ENCODE measurements around the gene ALPI. TPM values are rescaled to one million over a fixed set of nuclear protein-coding genes. Genes with fewer than 3 reads are reported as not detected.
A peak's percentile ranks its signal among the peaks of the same experiment; 100 is the strongest.

Gene ALPI
- total RNA-seq, 1 experiment from 2014 or later = not detected

DNA sequence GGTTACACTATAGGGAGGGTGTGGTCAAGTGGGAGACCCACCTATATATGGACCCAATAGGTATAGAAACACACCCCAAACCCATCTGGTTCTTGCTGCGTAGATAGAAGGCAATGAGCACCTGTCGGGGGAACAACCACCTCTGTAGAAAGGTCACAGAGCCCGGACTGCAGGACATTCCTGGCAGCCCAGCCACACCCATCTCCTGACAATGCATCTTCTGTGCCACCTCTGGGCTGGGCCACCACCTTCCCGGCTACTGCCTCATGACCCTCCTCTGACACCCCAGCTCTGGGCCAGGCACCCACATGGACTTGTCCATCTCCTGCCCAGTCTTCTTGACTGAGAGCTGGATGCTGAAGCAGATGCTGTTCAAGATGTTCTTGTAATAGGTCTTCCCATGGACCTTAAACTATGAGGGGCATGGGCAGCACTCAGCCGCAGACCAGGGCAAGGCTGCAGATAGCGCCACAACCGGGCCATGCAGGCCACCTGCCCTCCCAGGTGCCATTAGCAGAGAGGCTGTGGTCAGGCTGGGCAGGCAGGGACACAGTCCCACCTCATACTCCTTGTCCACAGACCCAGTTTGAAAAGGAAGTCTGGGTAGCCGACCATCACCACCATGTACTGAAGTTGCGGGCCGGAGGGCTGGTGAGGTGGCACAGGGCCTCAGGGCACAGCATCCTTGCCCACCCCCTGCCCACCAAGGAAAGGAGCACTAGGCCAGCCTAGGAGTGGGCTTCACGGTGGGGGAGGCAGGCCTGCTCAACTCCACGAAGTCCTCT is 40.0 kb upstream of the ALPI start:
- CTCF ChIA-PET = no interaction called here
- no peak overlapping the region for H3K4me3 Mint-ChIP-seq (ENCODE audit: low read depth, unreplicated experiment)
- peaks cover 19% of the 10 kb centered on the region for H3K27me3 Mint-ChIP-seq (ENCODE audit: unreplicated experiment)
- DNase-seq = peak; percentile 55
- H3K36me3 Mint-ChIP-seq (ENCODE audit: insufficient read depth, unreplicated experiment) = peaks cover 7% of the 10 kb centered on the region
- H3K4me1 Mint-ChIP-seq (ENCODE audit: low read depth, unreplicated experiment) = peaks cover 25% of the 10 kb centered on the region
- TF ChIP-seq, protein P1, sequence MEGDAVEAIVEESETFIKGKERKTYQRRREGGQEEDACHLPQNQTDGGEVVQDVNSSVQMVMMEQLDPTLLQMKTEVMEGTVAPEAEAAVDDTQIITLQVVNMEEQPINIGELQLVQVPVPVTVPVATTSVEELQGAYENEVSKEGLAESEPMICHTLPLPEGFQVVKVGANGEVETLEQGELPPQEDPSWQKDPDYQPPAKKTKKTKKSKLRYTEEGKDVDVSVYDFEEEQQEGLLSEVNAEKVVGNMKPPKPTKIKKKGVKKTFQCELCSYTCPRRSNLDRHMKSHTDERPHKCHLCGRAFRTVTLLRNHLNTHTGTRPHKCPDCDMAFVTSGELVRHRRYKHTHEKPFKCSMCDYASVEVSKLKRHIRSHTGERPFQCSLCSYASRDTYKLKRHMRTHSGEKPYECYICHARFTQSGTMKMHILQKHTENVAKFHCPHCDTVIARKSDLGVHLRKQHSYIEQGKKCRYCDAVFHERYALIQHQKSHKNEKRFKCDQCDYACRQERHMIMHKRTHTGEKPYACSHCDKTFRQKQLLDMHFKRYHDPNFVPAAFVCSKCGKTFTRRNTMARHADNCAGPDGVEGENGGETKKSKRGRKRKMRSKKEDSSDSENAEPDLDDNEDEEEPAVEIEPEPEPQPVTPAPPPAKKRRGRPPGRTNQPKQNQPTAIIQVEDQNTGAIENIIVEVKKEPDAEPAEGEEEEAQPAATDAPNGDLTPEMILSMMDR (IDR thresholded peaks at IDR 0.05; ENCODE audit: unreplicated experiment) = no peak
- intact Hi-C loops (cut with micrococcal nuclease; ENCODE audit: unreplicated experiment) = no loop called here
- no peaks in the 10 kb centered on the region for H3K9me3 Mint-ChIP-seq (ENCODE audit: low read depth, unreplicated experiment)
- BruUV-seq (replicated peaks) = no TSS peak
- no peak overlapping the region for H3K27ac Mint-ChIP-seq (ENCODE audit: unreplicated experiment)

DNA sequence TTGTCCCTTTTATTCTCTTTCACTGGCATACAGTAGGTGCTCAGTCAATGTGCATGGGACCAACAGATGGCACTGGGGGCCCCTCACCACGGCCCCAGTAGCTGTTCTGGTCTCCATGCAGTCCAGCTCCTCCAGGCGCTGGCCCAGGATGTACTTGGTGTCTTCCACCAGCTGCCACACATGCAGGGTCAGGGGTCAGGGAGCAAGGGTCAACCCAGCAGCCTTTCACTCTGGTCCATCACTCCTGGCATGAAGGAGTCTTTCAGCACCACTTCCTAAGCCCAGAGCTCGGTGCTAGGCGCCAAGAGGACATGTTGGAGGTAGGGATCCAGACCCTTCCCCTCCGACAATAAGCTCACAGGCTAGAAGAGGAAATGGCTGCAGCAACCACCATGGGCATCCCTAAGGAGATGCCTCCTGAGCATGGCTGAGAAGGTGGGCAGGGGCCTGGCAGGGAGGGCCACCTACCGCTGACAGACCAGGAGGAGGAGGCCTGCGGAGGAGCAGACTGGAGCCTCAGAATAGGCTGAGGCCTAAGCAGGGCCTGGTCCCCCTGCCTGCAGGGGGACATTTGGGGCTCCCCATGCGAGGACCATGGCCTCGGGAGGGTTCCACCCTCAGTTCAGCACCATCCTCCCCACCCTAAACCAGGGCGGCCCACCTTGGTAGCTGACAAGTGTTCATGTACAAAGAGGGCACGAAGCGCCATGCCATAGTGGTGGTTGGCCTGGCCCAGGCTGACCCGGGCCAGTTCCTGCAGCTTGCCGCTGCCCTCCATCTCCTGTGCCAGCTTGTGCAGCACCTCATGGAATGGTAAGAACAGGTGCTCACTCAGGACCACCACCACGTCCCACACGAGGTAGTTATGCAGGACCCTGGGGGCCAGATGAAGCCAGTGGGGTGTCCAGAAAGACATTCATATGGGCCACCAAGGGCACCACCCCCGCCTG is 39.2 kb upstream of the ALPI start:
- intact Hi-C loops (cut with micrococcal nuclease; ENCODE audit: unreplicated experiment) = no loop called here
- H3K27ac Mint-ChIP-seq (ENCODE audit: unreplicated experiment) = no peak overlapping the region
- TF ChIP-seq, protein P1 (IDR thresholded peaks at IDR 0.05; ENCODE audit: unreplicated experiment) = no peak
- peaks cover 23% of the 10 kb centered on the region for H3K27me3 Mint-ChIP-seq (ENCODE audit: unreplicated experiment)
- peaks cover 28% of the 10 kb centered on the region for H3K4me1 Mint-ChIP-seq (ENCODE audit: low read depth, unreplicated experiment)
- no TSS peak for BruUV-seq (replicated peaks)
- H3K9me3 Mint-ChIP-seq (ENCODE audit: low read depth, unreplicated experiment) = peaks cover under 1% of the 10 kb centered on the region
- DNase-seq = no peak
- no peak overlapping the region for H3K4me3 Mint-ChIP-seq (ENCODE audit: low read depth, unreplicated experiment)
- CTCF ChIA-PET = no interaction called here
- H3K36me3 Mint-ChIP-seq (ENCODE audit: insufficient read depth, unreplicated experiment) = peaks cover 7% of the 10 kb centered on the region

DNA sequence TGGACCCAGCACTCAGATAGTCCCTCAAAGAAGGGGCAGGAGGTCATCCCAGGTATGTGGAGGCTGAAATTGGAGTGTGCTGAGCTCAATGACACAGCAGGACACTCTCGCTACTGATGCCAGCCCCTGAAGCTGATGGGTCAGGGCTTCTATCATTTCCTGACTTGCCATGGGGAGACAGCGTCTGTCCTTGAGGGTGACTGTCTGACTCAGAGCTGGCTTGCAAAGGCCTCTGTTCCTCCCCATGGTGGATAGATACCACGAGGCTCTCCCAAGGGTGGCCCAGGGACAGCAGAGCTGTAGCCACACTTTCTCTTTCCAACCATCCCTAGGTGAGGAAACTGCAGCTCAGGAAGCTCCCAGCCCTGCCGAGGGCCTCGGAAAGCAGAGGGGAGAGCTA is 38.5 kb upstream of the ALPI start:
- Mint-ChIP-seq H3K27ac (ENCODE audit: unreplicated experiment) (no peak overlapping the region), H3K4me3 (ENCODE audit: low read depth, unreplicated experiment) (no peak overlapping the region), H3K4me1 (ENCODE audit: low read depth, unreplicated experiment) (peaks cover 32% of the 10 kb centered on the region), H3K36me3 (ENCODE audit: insufficient read depth, unreplicated experiment) (peaks cover 7% of the 10 kb centered on the region), H3K27me3 (ENCODE audit: unreplicated experiment) (peaks cover 30% of the 10 kb centered on the region), H3K9me3 (ENCODE audit: low read depth, unreplicated experiment) (peaks cover 3% of the 10 kb centered on the region)
- TF ChIP-seq, protein P1 (IDR thresholded peaks at IDR 0.05; ENCODE audit: unreplicated experiment) = no peak
- DNase-seq = no peak
- intact Hi-C loops (cut with micrococcal nuclease; ENCODE audit: unreplicated experiment) = no loop called here
- BruUV-seq (replicated peaks) = no TSS peak
- CTCF ChIA-PET = no interaction called here

DNA sequence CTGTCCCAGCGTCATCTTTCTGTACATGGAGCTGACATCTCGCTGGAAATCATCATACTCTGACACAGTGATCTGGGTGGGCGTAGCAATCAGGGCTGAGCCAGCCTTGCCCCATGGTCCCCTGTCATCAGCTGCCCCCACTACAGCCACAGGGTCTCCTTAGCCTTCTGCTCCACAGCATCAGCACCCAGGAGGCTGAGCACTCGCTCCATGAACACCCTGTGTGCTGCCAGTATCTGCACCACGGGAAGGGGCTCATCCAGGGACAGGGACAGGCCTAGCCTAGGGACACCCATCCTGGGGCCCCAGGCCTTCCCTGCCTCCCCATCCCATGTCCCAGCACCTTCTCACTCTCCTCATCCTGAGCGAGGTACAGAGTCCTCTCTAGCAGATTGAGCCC is 37.9 kb upstream of the ALPI start:
- CTCF ChIA-PET = no interaction called here

More for the DNA sequence above, 37.9 kb upstream of the ALPI start:
- no peak for DNase-seq
- Mint-ChIP-seq H3K9me3 (ENCODE audit: low read depth, unreplicated experiment) (peaks cover 7% of the 10 kb centered on the region), H3K36me3 (ENCODE audit: insufficient read depth, unreplicated experiment) (peaks cover 7% of the 10 kb centered on the region), H3K4me1 (ENCODE audit: low read depth, unreplicated experiment) (peaks cover 32% of the 10 kb centered on the region), H3K27me3 (ENCODE audit: unreplicated experiment) (peaks cover 35% of the 10 kb centered on the region), H3K4me3 (ENCODE audit: low read depth, unreplicated experiment) (peak overlapping the region; percentile 79), H3K27ac (ENCODE audit: unreplicated experiment) (no peak overlapping the region)
- intact Hi-C loops (cut with micrococcal nuclease; ENCODE audit: unreplicated experiment) = no loop called here
- TF ChIP-seq, protein P1 (IDR thresholded peaks at IDR 0.05; ENCODE audit: unreplicated experiment) = no peak
- BruUV-seq (replicated peaks) = no TSS peak

All from Calu3 (cell line).